Fibroblast of villous mesenchyme (primary cell): ENCODE measurements around the gene ABLIM1. TPM values are rescaled to one million over a fixed set of nuclear protein-coding genes. Genes with fewer than 3 reads are reported as not detected.
A peak's percentile ranks its signal among the peaks of the same experiment; 100 is the strongest.

ENCODE experiments used
- DNase-seq: peaks from one replicate; pipeline ENCODE4 v3.0.0-alpha.2; 2010; ENCODE audit warnings: low read depth
- H3K4me3 ChIP-seq: 2 replicates; pipeline ENCODE4 v1.5.1; 2011; ENCODE audit warnings: low read depth, mild to moderate bottlenecking, low read length
- CTCF ChIP-seq: IDR thresholded peaks from 2 replicates; pipeline ENCODE4 v1.5.1; 2012; ENCODE audit warnings: low read depth, mild to moderate bottlenecking, low read length; ENCODE audit not compliant: insufficient read depth
- total RNA-seq: library from RNA; depleted of rRNA; stranded (reverse); fragments of >200 nt; gene quantifications from 2 replicates; pipeline ENCODE4 v1.2.3, GENCODE V29; 2012

ABLIM1 gene
- total RNA-seq, 1 donor, result 18.6 TPM

- TF ChIP-seq CTCF, result no peak
- no peak for DNase-seq
- H3K4me3 ChIP-seq, result no peak overlapping the region
Observed at GRCh38 chr10:114593816-114594468, 64.1 kb downstream of the ABLIM1 start.

DNA sequence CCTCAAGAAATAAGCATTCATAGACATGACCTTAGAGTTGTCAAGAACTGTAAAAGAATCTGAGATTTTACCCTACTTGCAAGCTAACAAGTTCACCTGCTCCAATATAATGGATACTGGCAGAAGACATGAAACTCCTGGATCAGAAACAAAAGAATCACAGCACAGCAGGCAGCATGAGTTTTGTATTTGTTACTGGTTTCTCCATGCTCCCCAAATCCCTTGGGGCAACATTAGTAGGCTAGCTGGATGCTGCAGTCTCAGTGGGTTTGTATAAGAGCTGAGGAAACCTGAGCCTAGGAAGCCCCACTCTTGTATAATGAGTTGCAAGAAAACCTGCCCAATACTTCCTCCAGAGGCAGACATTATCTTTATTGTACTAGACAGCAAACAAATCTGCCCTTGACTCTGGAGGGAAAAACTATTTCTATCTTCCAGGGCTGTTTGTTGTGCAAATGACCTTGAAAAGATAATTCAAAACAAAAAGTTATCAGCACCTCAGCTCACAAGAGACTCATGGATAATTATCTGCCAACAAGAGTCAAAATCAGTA is 64.8 kb downstream of the ABLIM1 start:
- no peak for DNase-seq
- TF ChIP-seq CTCF, result no peak
- H3K4me3 ChIP-seq, result no peak overlapping the region

GRCh38 chr10:114590993-114591392 is 67.1 kb downstream of the ABLIM1 start:
- TF ChIP-seq CTCF, result no peak
- no peak for DNase-seq
- H3K4me3 ChIP-seq, result no peak overlapping the region

DNA sequence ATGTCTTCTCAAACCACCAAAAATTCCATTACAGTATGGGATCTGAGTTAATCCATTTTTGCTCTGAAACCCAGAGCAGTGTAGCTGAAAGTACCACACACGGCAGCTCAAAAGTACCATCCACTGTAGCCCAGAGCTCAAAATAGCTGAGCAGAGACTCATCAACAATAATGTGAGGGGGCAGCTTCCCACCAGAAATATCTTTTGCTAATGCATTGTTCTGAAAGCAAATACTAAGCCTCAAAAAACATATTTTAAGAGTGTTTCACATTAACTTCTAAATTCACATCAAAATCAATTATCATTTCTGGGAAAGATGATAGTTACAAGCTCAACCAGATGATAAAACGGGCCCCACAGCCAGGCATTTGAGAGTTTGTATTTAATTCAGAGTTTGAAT is 73.7 kb downstream of the ABLIM1 start:
- DNase-seq, result no peak
- no peak for TF ChIP-seq CTCF
- H3K4me3 ChIP-seq, result no peak overlapping the region

DNA sequence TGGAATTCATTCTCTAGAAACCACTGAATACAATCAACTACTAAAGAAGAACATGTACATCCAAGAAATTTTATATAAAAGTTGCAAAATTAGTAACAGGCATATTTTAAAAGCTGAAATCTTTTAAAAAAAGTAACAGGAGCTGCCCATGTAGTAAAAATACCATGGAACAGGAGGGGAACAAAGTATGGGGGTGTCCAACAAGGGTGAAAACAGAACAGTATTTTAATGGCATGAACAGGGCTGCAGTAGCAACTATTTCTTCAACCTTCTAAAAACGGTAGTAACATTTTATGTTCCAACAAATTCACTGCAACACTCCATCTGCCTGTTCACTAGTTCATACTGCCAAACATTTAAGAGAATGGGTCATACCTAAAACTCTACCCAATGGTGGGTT is 77.0 kb downstream of the ABLIM1 start:
- no peak for TF ChIP-seq CTCF
- no peak overlapping the region for H3K4me3 ChIP-seq
- DNase-seq, result no peak

- TF ChIP-seq CTCF, result no peak
- H3K4me3 ChIP-seq, result no peak overlapping the region
- peak; percentile 80 for DNase-seq
Observed at GRCh38 chr10:114577133-114577532, 80.9 kb downstream of the ABLIM1 start.

DNA sequence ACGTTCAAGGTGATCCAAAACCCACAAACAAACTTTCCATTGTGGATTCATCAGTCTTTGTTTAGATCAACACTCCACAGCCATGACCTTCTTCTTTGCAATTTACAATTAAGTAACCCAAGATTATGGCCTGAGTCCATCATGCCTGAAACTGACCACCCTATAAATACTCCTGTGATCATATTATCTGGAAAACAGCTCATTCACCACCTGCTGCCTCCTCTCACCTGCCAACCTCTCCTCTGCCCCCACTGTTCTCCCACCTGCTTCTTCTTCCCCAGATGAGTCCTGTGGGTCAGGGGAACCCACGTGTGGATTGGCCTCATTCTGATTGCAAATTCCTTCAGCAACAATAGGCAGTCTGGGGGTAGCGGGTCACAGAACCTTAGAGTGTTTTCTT is 81.4 kb downstream of the ABLIM1 start:
- TF ChIP-seq CTCF, result no peak
- H3K4me3 ChIP-seq, result no peak overlapping the region
- no peak for DNase-seq
